ENCODE measurements around the gene BCDIN3D.

The BCDIN3D gene

DNA sequence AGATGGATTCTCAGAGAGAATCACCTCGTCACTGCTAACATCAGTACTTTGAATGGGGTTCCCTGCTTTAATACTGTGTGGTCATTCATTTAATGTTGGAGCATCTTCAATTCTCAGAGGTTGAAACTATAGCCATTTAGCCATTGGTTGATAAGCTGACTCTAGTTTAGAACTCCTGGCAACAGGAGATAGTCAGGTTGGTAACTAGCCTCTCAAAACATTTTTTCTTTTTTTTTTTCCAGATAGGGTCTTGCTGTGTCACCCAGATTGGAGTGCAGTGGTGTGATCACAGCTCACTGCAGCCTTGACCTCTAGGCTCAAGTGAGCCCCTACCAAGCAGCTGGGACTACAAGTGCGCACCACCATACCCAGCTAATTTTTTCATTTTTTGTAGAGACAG, 11.2 kb downstream of the BCDIN3D start:
- no peak overlapping the region for H3K4me3 ChIP-seq (ENCODE audit: insufficient read depth, low read depth, low read length, poor library complexity, severe bottlenecking)
- no peak overlapping the region for H3K27ac ChIP-seq (ENCODE audit: insufficient read depth, low read length, poor library complexity, severe bottlenecking)
- no peaks in the 10 kb centered on the region for H3K9me3 ChIP-seq (ENCODE audit: control insufficient read depth, low read length)
- no peaks in the 10 kb centered on the region for H3K27me3 ChIP-seq (replicated peaks; ENCODE audit: control insufficient read depth, insufficient read depth, low read length, poor library complexity, severe bottlenecking)
- H3K36me3 ChIP-seq (ENCODE audit: control insufficient read depth, insufficient read depth, low read length): no peaks in the 10 kb centered on the region
- DNase-seq: no peak
- peaks cover 18% of the 10 kb centered on the region for H3K4me1 ChIP-seq (ENCODE audit: control insufficient read depth, insufficient read depth, low read length, poor library complexity, severe bottlenecking)

DNA sequence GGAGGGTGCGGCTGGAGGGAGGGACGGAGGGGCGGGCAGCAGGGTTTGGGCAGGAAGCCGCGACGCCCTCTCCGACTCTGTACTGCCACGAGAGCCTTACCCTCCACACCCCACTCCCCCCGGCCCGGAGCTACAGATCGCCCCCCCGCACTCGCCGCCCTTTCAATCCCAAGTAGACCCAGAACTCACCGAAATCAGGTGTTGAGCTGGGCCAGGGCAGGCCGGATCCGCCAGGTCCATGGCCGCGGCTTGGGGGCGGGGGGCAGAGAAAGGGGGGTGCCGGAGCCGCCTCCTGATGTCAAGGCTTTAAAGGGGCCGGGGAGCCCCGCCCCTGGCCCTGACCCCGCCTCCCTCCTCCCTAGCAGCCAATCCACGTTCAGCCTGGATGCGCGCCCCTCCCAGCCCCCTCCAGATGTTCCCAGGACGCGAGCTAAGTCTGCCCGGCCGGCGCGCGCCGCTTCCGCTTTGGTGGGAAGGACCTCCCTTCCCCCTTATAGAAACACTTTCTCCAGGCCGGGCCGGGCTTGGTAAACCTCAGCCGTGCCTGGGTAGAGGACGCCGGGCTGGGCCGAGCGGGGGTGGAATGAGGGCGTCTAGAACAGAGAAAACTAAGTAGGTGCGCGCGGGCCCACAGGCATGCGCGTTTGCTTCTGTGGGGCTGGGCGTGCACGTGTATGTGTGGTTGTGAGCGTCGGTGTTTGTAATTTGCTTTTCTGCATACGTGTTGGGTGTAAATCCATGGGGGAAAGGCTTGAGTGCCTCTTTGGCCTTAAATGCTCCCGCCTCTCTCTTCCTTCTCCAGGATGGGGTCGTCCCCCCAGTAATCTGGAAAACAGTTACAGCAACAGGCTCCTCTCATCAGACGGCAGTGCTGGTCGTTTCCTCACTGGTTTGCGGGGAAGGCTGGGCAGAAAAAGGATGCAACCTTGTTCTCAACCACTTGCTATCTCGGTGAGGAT, 14.5 kb downstream of the BCDIN3D start, which contains the start of gene NCKAP5L:
Gene NCKAP5L, minus strand, starts transcription at position 281 of the 959 bp plus-strand sequence. CDS start 24,369 bp downstream, outside the sequence.
- peak; percentile 92 to 93 (median 93) for DNase-seq
- no peaks in the 10 kb centered on the region for H3K36me3 ChIP-seq (ENCODE audit: control insufficient read depth, insufficient read depth, low read length)
- no peaks in the 10 kb centered on the region for H3K27me3 ChIP-seq (replicated peaks; ENCODE audit: control insufficient read depth, insufficient read depth, low read length, poor library complexity, severe bottlenecking)
- H3K9me3 ChIP-seq (ENCODE audit: control insufficient read depth, low read length): no peaks in the 10 kb centered on the region
- peaks cover 18% of the 10 kb centered on the region for H3K4me1 ChIP-seq (ENCODE audit: control insufficient read depth, insufficient read depth, low read length, poor library complexity, severe bottlenecking)
- peak within 1 kb of the TSS; percentile 75 for H3K4me3 ChIP-seq (ENCODE audit: insufficient read depth, low read depth, low read length, poor library complexity, severe bottlenecking)
- peak within 1 kb of the TSS; percentile 52 for H3K27ac ChIP-seq (ENCODE audit: insufficient read depth, low read length, poor library complexity, severe bottlenecking)

DNA sequence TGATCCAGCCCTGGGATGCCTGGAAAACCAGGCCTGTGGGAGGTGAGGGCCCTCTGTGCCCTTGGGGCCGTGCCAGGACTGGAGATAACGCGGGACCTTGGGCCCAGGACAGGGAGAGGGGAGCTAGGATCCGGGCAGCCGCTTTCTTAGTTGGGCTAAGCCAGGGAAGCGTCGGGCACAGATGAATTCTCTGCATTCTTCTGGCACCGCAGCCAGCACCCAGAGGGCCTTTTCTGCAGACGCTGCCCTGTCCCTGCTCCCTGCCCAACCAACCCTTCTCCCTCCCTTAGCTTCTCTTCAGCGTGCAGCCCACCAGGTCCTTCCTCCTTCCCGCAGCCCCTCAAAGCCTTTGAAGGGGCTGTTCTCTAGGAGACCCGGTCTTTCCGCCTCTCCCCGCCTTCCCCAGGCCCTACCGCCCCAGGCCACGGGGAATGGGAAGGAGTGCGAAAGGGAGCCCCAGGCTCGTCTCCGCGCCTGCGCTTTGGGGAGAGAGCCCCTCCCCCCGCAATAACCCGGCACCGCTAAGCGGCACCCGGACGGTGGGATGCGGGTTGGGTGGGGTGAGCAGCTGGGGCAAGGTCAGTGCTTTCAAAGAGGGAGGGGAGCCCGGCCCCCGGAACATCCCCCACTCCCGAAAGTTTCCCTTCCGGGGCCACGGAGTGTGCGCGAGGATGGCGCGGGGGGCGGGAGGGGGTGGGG, 15.4 kb downstream of the BCDIN3D start:
- no peaks in the 10 kb centered on the region for H3K27me3 ChIP-seq (replicated peaks; ENCODE audit: control insufficient read depth, insufficient read depth, low read length, poor library complexity, severe bottlenecking)
- H3K36me3 ChIP-seq (ENCODE audit: control insufficient read depth, insufficient read depth, low read length): no peaks in the 10 kb centered on the region
- peak overlapping the region; percentile 75 for H3K4me3 ChIP-seq (ENCODE audit: insufficient read depth, low read depth, low read length, poor library complexity, severe bottlenecking)
- DNase-seq: peak; percentile 7 to 34 (median 27)
- H3K27ac ChIP-seq (ENCODE audit: insufficient read depth, low read length, poor library complexity, severe bottlenecking): peak overlapping the region; percentile 39
- H3K9me3 ChIP-seq (ENCODE audit: control insufficient read depth, low read length): no peaks in the 10 kb centered on the region
- H3K4me1 ChIP-seq (ENCODE audit: control insufficient read depth, insufficient read depth, low read length, poor library complexity, severe bottlenecking): peaks cover 18% of the 10 kb centered on the region

GRCh38 chr12:49827051-49827400, 15.9 kb downstream of the BCDIN3D start:
- no peak overlapping the region for H3K27ac ChIP-seq (ENCODE audit: insufficient read depth, low read length, poor library complexity, severe bottlenecking)
- peaks cover 18% of the 10 kb centered on the region for H3K4me1 ChIP-seq (ENCODE audit: control insufficient read depth, insufficient read depth, low read length, poor library complexity, severe bottlenecking)
- H3K27me3 ChIP-seq (replicated peaks; ENCODE audit: control insufficient read depth, insufficient read depth, low read length, poor library complexity, severe bottlenecking): no peaks in the 10 kb centered on the region
- H3K9me3 ChIP-seq (ENCODE audit: control insufficient read depth, low read length): no peaks in the 10 kb centered on the region
- no peak for DNase-seq
- H3K36me3 ChIP-seq (ENCODE audit: control insufficient read depth, insufficient read depth, low read length): no peaks in the 10 kb centered on the region
- H3K4me3 ChIP-seq (ENCODE audit: insufficient read depth, low read depth, low read length, poor library complexity, severe bottlenecking): no peak overlapping the region

GRCh38 chr12:49825971-49826421, 16.9 kb downstream of the BCDIN3D start:
- DNase-seq: no peak
- Histone ChIP-seq H3K36me3 (ENCODE audit: control insufficient read depth, insufficient read depth, low read length) (no peaks in the 10 kb centered on the region), H3K4me1 (ENCODE audit: control insufficient read depth, insufficient read depth, low read length, poor library complexity, severe bottlenecking) (peaks cover 26% of the 10 kb centered on the region), H3K27ac (ENCODE audit: insufficient read depth, low read length, poor library complexity, severe bottlenecking) (no peak overlapping the region), H3K4me3 (ENCODE audit: insufficient read depth, low read depth, low read length, poor library complexity, severe bottlenecking) (no peak overlapping the region), H3K27me3 (replicated peaks; ENCODE audit: control insufficient read depth, insufficient read depth, low read length, poor library complexity, severe bottlenecking) (no peaks in the 10 kb centered on the region), H3K9me3 (ENCODE audit: control insufficient read depth, low read length) (no peaks in the 10 kb centered on the region)

- H3K9me3 ChIP-seq (ENCODE audit: control insufficient read depth, low read length): no peaks in the 10 kb centered on the region
- no peaks in the 10 kb centered on the region for H3K27me3 ChIP-seq (replicated peaks; ENCODE audit: control insufficient read depth, insufficient read depth, low read length, poor library complexity, severe bottlenecking)
- H3K4me3 ChIP-seq (ENCODE audit: insufficient read depth, low read depth, low read length, poor library complexity, severe bottlenecking): no peak overlapping the region
- no peaks in the 10 kb centered on the region for H3K36me3 ChIP-seq (ENCODE audit: control insufficient read depth, insufficient read depth, low read length)
- no peak overlapping the region for H3K27ac ChIP-seq (ENCODE audit: insufficient read depth, low read length, poor library complexity, severe bottlenecking)
- no peak for DNase-seq
- H3K4me1 ChIP-seq (ENCODE audit: control insufficient read depth, insufficient read depth, low read length, poor library complexity, severe bottlenecking): peaks cover 28% of the 10 kb centered on the region
Measured at GRCh38 chr12:49825360-49825970, 17.4 kb downstream of the BCDIN3D start.

DNA sequence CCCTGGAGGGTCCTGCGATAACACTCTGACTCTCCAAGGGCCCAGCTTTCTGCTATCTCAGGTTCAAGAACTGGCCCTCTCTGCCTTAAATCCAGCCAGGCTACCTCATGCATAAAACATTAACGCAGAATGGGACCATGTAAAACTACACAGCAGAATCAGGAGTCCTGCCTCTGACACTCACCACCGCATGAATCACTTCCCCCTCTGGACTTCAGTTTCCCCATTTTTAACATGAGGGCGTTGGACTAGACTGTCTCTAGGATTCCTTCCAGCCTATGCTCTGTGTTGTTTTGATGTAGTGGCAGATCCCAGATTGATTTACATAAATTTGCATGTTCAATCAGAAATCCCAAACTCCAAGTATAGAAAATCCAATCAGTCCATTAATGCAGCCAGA, 18.0 kb downstream of the BCDIN3D start:
- Histone ChIP-seq H3K36me3 (ENCODE audit: control insufficient read depth, insufficient read depth, low read length) (no peaks in the 10 kb centered on the region), H3K4me1 (ENCODE audit: control insufficient read depth, insufficient read depth, low read length, poor library complexity, severe bottlenecking) (peaks cover 28% of the 10 kb centered on the region), H3K9me3 (ENCODE audit: control insufficient read depth, low read length) (no peaks in the 10 kb centered on the region), H3K27ac (ENCODE audit: insufficient read depth, low read length, poor library complexity, severe bottlenecking) (no peak overlapping the region), H3K4me3 (ENCODE audit: insufficient read depth, low read depth, low read length, poor library complexity, severe bottlenecking) (no peak overlapping the region), H3K27me3 (replicated peaks; ENCODE audit: control insufficient read depth, insufficient read depth, low read length, poor library complexity, severe bottlenecking) (no peaks in the 10 kb centered on the region)
- no peak for DNase-seq

- no peaks in the 10 kb centered on the region for H3K36me3 ChIP-seq (ENCODE audit: control insufficient read depth, insufficient read depth, low read length)
- no peak for DNase-seq
- no peak overlapping the region for H3K4me3 ChIP-seq (ENCODE audit: insufficient read depth, low read depth, low read length, poor library complexity, severe bottlenecking)
- peaks cover 27% of the 10 kb centered on the region for H3K4me1 ChIP-seq (ENCODE audit: control insufficient read depth, insufficient read depth, low read length, poor library complexity, severe bottlenecking)
- no peaks in the 10 kb centered on the region for H3K9me3 ChIP-seq (ENCODE audit: control insufficient read depth, low read length)
- H3K27me3 ChIP-seq (replicated peaks; ENCODE audit: control insufficient read depth, insufficient read depth, low read length, poor library complexity, severe bottlenecking): no peaks in the 10 kb centered on the region
- no peak overlapping the region for H3K27ac ChIP-seq (ENCODE audit: insufficient read depth, low read length, poor library complexity, severe bottlenecking)
Measured at GRCh38 chr12:49824416-49824815, 18.5 kb downstream of the BCDIN3D start.

DNA sequence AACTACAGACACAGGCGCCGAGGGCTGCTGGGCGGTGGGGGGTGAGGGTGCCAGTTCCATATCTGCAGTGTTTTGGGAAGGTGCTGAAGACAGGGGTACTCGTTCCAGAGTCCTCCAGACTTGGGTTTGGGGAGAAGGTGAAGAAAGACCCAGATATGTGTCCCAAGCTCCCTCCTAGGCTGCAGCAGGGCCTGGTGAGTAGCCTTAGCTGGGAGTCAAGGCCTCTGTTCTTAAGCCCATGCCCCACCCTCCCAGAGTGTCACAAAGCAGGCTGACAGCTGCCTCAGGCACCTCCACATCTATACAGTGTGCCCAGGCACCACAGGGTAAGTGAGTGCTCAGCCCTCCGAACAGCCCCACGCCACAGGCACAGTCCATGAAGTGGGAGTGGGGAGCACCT, 19.0 kb downstream of the BCDIN3D start:
- DNase-seq: no peak
- no peaks in the 10 kb centered on the region for H3K36me3 ChIP-seq (ENCODE audit: control insufficient read depth, insufficient read depth, low read length)
- no peaks in the 10 kb centered on the region for H3K27me3 ChIP-seq (replicated peaks; ENCODE audit: control insufficient read depth, insufficient read depth, low read length, poor library complexity, severe bottlenecking)
- H3K4me1 ChIP-seq (ENCODE audit: control insufficient read depth, insufficient read depth, low read length, poor library complexity, severe bottlenecking): peaks cover 23% of the 10 kb centered on the region
- H3K9me3 ChIP-seq (ENCODE audit: control insufficient read depth, low read length): no peaks in the 10 kb centered on the region
- H3K4me3 ChIP-seq (ENCODE audit: insufficient read depth, low read depth, low read length, poor library complexity, severe bottlenecking): no peak overlapping the region
- no peak overlapping the region for H3K27ac ChIP-seq (ENCODE audit: insufficient read depth, low read length, poor library complexity, severe bottlenecking)
